ENCODE measurements around the gene ZBTB25.

DNA sequence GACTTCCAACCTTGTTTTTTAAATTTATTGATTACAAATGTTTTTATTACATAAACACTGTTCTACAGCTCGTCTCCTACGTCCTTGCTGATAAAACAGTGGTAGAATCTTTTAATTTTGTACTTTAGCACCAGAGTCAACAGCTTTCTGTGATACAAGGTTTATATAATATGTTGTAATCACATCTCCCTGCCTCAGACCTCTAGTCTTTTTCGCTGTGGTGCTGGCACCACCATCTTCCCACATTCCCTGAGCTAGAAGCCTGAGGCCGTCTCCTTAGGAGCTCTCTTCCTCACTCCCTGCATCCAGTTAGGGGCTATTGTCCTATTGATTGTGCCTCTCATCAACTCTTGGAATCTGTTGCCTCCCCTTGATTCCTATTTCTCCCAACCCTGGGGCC, 98.3 kb downstream of the ZBTB25 start:
- TF ChIP-seq POLR2AphosphoS5 (IDR thresholded peaks at IDR 0.05; ENCODE audit: low read depth, low read length) = no peak
- no peak for TF ChIP-seq POLR2A (IDR thresholded peaks at IDR 0.05; ENCODE audit: low read depth, low read length)
- no peak for TF ChIP-seq SPI1 (IDR thresholded peaks at IDR 0.05; ENCODE audit: low read depth, low read length)
- TF ChIP-seq TAF1 (IDR thresholded peaks at IDR 0.05; ENCODE audit: low read depth, low read length) = no peak
- TF ChIP-seq POU2F2 (IDR thresholded peaks at IDR 0.05; ENCODE audit: low read depth, low read length) = no peak
- no peak for TF ChIP-seq PAX5 (IDR thresholded peaks at IDR 0.05; ENCODE audit: insufficient read depth, low read length, severe bottlenecking)
